Measurements from ENCODE around the gene KTN1.
A peak's percentile ranks its signal among the peaks of the same experiment; 100 is the strongest.

KTN1 gene

GRCh38 chr14:55681096-55681495, 101.1 kb downstream of the KTN1 start:
- H3K4me3 ChIP-seq (ENCODE audit: low read depth, low read length) = no peak overlapping the region
- DNase-seq (ENCODE audit: low read depth) = no peak
- TF ChIP-seq CTCF (IDR thresholded peaks at IDR 0.05; ENCODE audit: insufficient read depth, low read depth, low read length, missing control alignments) = no peak

GRCh38 chr14:55684956-55685584, 105.1 kb downstream of the KTN1 start:
- no peak for DNase-seq (ENCODE audit: low read depth)
- no peak for TF ChIP-seq CTCF (IDR thresholded peaks at IDR 0.05; ENCODE audit: insufficient read depth, low read depth, low read length, missing control alignments)
- H3K4me3 ChIP-seq (ENCODE audit: low read depth, low read length) = no peak overlapping the region

GRCh38 chr14:55686713-55687112, 106.7 kb downstream of the KTN1 start:
- no peak overlapping the region for H3K4me3 ChIP-seq (ENCODE audit: low read depth, low read length)
- TF ChIP-seq CTCF (IDR thresholded peaks at IDR 0.05; ENCODE audit: insufficient read depth, low read depth, low read length, missing control alignments) = no peak
- DNase-seq (ENCODE audit: low read depth) = no peak

GRCh38 chr14:55688566-55688965, 108.6 kb downstream of the KTN1 start:
- TF ChIP-seq CTCF (IDR thresholded peaks at IDR 0.05; ENCODE audit: insufficient read depth, low read depth, low read length, missing control alignments) = no peak
- no peak overlapping the region for H3K4me3 ChIP-seq (ENCODE audit: low read depth, low read length)
- no peak for DNase-seq (ENCODE audit: low read depth)

GRCh38 chr14:55689981-55690871, 110.2 kb downstream of the KTN1 start:
- H3K4me3 ChIP-seq (ENCODE audit: low read depth, low read length) = no peak overlapping the region
- TF ChIP-seq CTCF (IDR thresholded peaks at IDR 0.05; ENCODE audit: insufficient read depth, low read depth, low read length, missing control alignments) = no peak
- DNase-seq (ENCODE audit: low read depth) = peak; percentile 14

- TF ChIP-seq CTCF (IDR thresholded peaks at IDR 0.05; ENCODE audit: insufficient read depth, low read depth, low read length, missing control alignments) = no peak
- no peak overlapping the region for H3K4me3 ChIP-seq (ENCODE audit: low read depth, low read length)
- DNase-seq (ENCODE audit: low read depth) = no peak
These were observed 111.7 kb downstream of the KTN1 start for GRCh38 chr14:55691659-55692058.

All from GM12865 (cell line).